OCI-LY3 (cell line): Measurements from ENCODE around the gene MAP3K5.

Experiments used
- EZH2phosphoT487 ChIP-seq: fragments of 200-600 bp; shearing (Covaris generic); IDR thresholded peaks from 2 replicates; pipeline ENCODE4 v1.6.1; 2018; ENCODE audit warnings: antibody characterized with exemption, mixed run types, low read depth
- TF ChIP-seq, protein P1 (sequence below): fragments of 200-600, 300-600 bp; sonication (generic); IDR thresholded peaks from 2 replicates; pipeline ENCODE4 v1.5.1; 2014; ENCODE audit warnings: antibody characterized with exemption, low read length, low read depth

- TF ChIP-seq, protein P1, sequence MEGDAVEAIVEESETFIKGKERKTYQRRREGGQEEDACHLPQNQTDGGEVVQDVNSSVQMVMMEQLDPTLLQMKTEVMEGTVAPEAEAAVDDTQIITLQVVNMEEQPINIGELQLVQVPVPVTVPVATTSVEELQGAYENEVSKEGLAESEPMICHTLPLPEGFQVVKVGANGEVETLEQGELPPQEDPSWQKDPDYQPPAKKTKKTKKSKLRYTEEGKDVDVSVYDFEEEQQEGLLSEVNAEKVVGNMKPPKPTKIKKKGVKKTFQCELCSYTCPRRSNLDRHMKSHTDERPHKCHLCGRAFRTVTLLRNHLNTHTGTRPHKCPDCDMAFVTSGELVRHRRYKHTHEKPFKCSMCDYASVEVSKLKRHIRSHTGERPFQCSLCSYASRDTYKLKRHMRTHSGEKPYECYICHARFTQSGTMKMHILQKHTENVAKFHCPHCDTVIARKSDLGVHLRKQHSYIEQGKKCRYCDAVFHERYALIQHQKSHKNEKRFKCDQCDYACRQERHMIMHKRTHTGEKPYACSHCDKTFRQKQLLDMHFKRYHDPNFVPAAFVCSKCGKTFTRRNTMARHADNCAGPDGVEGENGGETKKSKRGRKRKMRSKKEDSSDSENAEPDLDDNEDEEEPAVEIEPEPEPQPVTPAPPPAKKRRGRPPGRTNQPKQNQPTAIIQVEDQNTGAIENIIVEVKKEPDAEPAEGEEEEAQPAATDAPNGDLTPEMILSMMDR = no peak
- no peak for TF ChIP-seq EZH2phosphoT487
Measured at GRCh38 chr6:136508725-136509392, 283.4 kb downstream of the MAP3K5 start.
